Suprapubic skin (tissue), 3 donors: ENCODE results near the gene ANKRD34C.

ENCODE experiments used
- EP300 ChIP-seq: sonication (generic); formaldehyde crosslinking; IDR thresholded peaks from one replicate; pipeline ENCODE4 v1.6.1; 2017; ENCODE audit warnings: antibody characterized with exemption
- POLR2A ChIP-seq, 2 donors: fragments of 450-650 bp; IDR thresholded peaks; one replicate each; pipeline ENCODE4 v1.6.1; 2017; ENCODE audit warnings: antibody characterized with exemption in 2 of 2, mild to moderate bottlenecking in 2 of 2, moderate library complexity in 2 of 2
- TF ChIP-seq, protein P1 (sequence below), 2 donors: fragments of 200-600 bp in 1 of 2; fragments of 450-650 bp in 1 of 2; sonication (generic) in 1 of 2; IDR thresholded peaks; one replicate each; pipeline ENCODE4 v1.5.1; 2016 to 2019; ENCODE audit warnings: antibody characterized with exemption in 2 of 2, mild to moderate bottlenecking in 1 of 2, moderate library complexity in 1 of 2

DNA sequence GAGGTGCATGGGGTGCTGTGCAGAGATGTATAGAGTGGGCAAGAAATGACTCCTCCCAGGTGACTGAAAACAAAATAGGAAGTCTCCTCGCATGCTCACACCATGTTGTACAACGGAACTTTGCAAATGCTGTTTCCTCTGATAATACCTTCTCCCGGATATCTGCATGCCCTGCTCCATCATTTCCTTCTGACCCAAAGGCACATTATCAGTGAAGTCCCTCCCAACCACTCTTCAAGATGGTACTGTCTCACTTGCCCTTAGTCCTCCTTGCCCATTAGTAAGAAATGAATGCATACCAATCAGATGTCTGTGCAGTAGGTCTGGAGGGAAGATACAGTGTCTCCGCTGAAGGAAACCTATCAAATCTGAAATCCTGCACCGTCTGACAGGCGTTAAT is 40.4 kb downstream of the ANKRD34C start:
- TF ChIP-seq, protein P1, sequence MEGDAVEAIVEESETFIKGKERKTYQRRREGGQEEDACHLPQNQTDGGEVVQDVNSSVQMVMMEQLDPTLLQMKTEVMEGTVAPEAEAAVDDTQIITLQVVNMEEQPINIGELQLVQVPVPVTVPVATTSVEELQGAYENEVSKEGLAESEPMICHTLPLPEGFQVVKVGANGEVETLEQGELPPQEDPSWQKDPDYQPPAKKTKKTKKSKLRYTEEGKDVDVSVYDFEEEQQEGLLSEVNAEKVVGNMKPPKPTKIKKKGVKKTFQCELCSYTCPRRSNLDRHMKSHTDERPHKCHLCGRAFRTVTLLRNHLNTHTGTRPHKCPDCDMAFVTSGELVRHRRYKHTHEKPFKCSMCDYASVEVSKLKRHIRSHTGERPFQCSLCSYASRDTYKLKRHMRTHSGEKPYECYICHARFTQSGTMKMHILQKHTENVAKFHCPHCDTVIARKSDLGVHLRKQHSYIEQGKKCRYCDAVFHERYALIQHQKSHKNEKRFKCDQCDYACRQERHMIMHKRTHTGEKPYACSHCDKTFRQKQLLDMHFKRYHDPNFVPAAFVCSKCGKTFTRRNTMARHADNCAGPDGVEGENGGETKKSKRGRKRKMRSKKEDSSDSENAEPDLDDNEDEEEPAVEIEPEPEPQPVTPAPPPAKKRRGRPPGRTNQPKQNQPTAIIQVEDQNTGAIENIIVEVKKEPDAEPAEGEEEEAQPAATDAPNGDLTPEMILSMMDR (IDR thresholded peaks at IDR 0.05) = no peak
- TF ChIP-seq POLR2A (IDR thresholded peaks at IDR 0.05) (no peak), EP300 (no peak)
